Measurements from ENCODE around the gene C3orf18. TPM values are rescaled to one million over a fixed set of nuclear protein-coding genes. Genes with fewer than 3 reads are reported as not detected.

The C3orf18 gene
- total RNA-seq, 2 donors from 2014 or later = 2.4 to 2.9 TPM

DNA sequence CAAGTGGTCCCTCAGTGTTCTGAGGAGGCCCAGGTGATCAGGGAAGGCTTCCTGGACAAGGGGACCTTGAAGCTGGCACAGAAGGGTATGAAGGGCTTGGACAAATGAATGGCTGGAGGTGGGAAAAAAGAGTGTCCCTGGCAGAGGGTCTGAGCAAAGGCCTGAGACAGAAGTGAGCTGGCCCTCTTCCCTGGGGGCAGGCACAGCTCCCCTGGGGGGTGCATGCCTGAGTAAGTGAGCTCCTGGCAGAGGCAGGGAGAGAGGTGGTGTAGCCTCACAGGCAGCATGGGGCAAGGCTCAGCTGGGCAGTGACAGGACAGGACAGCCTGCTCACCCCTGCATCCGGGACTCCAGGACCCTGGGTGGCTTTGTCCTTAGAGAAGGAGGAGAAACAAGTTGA, 58.7 kb downstream of the C3orf18 start:
- intact Hi-C loops (cut with DNase I) = no loop called here
- Histone ChIP-seq H3K27me3 (peaks cover 2% of the 10 kb centered on the region), H3K36me3 (no peaks in the 10 kb centered on the region), H3K27ac (no peak overlapping the region), H3K9me3 (no peaks in the 10 kb centered on the region), H3K9ac (ENCODE audit: low read depth in 2 of 2, low read length in 2 of 2) (no peak overlapping the region), H3K4me3 (no peak overlapping the region), H3K4me1 (no peaks in the 10 kb centered on the region)
- TF ChIP-seq, protein P1, sequence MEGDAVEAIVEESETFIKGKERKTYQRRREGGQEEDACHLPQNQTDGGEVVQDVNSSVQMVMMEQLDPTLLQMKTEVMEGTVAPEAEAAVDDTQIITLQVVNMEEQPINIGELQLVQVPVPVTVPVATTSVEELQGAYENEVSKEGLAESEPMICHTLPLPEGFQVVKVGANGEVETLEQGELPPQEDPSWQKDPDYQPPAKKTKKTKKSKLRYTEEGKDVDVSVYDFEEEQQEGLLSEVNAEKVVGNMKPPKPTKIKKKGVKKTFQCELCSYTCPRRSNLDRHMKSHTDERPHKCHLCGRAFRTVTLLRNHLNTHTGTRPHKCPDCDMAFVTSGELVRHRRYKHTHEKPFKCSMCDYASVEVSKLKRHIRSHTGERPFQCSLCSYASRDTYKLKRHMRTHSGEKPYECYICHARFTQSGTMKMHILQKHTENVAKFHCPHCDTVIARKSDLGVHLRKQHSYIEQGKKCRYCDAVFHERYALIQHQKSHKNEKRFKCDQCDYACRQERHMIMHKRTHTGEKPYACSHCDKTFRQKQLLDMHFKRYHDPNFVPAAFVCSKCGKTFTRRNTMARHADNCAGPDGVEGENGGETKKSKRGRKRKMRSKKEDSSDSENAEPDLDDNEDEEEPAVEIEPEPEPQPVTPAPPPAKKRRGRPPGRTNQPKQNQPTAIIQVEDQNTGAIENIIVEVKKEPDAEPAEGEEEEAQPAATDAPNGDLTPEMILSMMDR (IDR thresholded peaks at IDR 0.05) = no peak
- DNase-seq = no peak

Other genes with a start within 250 kb of the C3orf18 start
- 10 to 100 TPM; 31.3 to 37.1 TPM for gene HYAL2, start 245.0 kb downstream of the C3orf18 start, total RNA-seq
- gene TUSC2, start 239.5 kb downstream of the C3orf18 start, total RNA-seq = 10 to 100 TPM; 26.1 to 39.5 TPM
- 10 to 100 TPM; 20.6 to 28.2 TPM for gene RASSF1, start 226.9 kb downstream of the C3orf18 start, total RNA-seq
- gene ZMYND10, start 222.0 kb downstream of the C3orf18 start, total RNA-seq = 1 to 10 TPM in 1 of 2 donors, under 1 TPM in 1; 0.37 to 1.5 TPM
- gene NPRL2, start 217.0 kb downstream of the C3orf18 start, total RNA-seq = 10 to 100 TPM; 23.2 to 29.6 TPM
- 10 to 100 TPM; 30.9 to 46.2 TPM for gene CYB561D2, start 216.9 kb downstream of the C3orf18 start, total RNA-seq
- 10 to 100 TPM; 42.1 to 45.0 TPM for gene TMEM115, start 208.2 kb downstream of the C3orf18 start, total RNA-seq
- 1 to 10 TPM; 2.4 to 3.3 TPM for gene CACNA2D2, start 64.1 kb downstream of the C3orf18 start, total RNA-seq
- 10 to 100 TPM; 23.0 to 28.5 TPM for gene HEMK1, start 1.8 kb upstream of the C3orf18 start, total RNA-seq
- 10 to 100 TPM; 17.1 to 19.6 TPM for gene CISH, start 44.0 kb upstream of the C3orf18 start, total RNA-seq
- 10 to 100 TPM; 27.3 to 45.1 TPM for gene MAPKAPK3, start 49.4 kb upstream of the C3orf18 start, total RNA-seq
- under 1 TPM; 0.02 to 0.32 TPM for gene DOCK3, start 107.2 kb upstream of the C3orf18 start, total RNA-seq